Endothelial cell of umbilical vein (primary cell): ENCODE results near the gene ADGRL3. TPM values are rescaled to one million over a fixed set of nuclear protein-coding genes. Genes with fewer than 3 reads are reported as not detected.

Source experiments
- BruUV-seq: library from RNA; stranded (reverse); fragments of 400-500 nt; replicated peaks from 2 replicates; lab custom pipeline; 2021; lab: Mats Ljungman, UMichigan
- CTCF ChIA-PET: fragments of 300-600, 350-600 bp; sonication (Branson Sonifier 250); formaldehyde crosslinking; loops from one replicate; lab custom pipeline; 2021; ENCODE audit warnings: antibody characterized with exemption, inconsistent platforms; lab: Charles Lee
- POLR2A ChIA-PET: fragments of 300-600, 350-600 bp; sonication (Branson Sonifier 250); formaldehyde crosslinking; loops from one replicate; lab custom pipeline; 2021; ENCODE audit warnings: antibody characterized with exemption, inconsistent platforms; lab: Charles Lee
- DNase-seq: peaks from one replicate; pipeline ENCODE4 v3.0.0-alpha.2; 2011; ENCODE audit warnings: low read depth, low spot score
- FAIRE-seq: peaks from 2 replicates; lab custom pipeline; 2011; peaks lifted over from hg19 to GRCh38; lab: Jason Lieb, UNC
- H2AFZ ChIP-seq: 2 replicates; pipeline ENCODE4 v1.6.0; 2012; ENCODE audit warnings: low read depth, low read length, control low read depth, inconsistent platforms
- H3K27ac ChIP-seq: 2 replicates; pipeline ENCODE4 v1.5.1; 2011; ENCODE audit warnings: low read depth, mild to moderate bottlenecking, control low read depth, low read length, moderate library complexity; ENCODE audit not compliant: insufficient read depth
- H3K27me3 ChIP-seq, 2 experiments: 2 replicates each; pipeline versions ENCODE4 v1.6.0 to v1.6.1; 2011; ENCODE audit warnings: low read length in 2 of 2, mixed read lengths in 1 of 2; ENCODE audit not compliant: control insufficient read depth in 2 of 2, insufficient read depth in 2 of 2
- H3K36me3 ChIP-seq, 2 experiments: 2 replicates in 1 of 2; 3 replicates in 1 of 2; pipeline ENCODE4 v1.5.1; 2011; ENCODE audit warnings: low read length in 2 of 2, mild to moderate bottlenecking in 1 of 2, moderate library complexity in 1 of 2; ENCODE audit not compliant: control insufficient read depth in 2 of 2, insufficient read depth in 2 of 2; ENCODE audit errors: extremely low read depth in 1 of 2
- H3K4me1 ChIP-seq: 3 replicates; pipeline ENCODE4 v1.5.1; 2011; ENCODE audit warnings: mild to moderate bottlenecking, low read length; ENCODE audit not compliant: control insufficient read depth, insufficient read depth; ENCODE audit errors: extremely low read depth
- H3K4me2 ChIP-seq: 2 replicates; pipeline ENCODE4 v1.6.1; 2011; ENCODE audit warnings: low read length, control low read depth, mixed read lengths; ENCODE audit not compliant: insufficient read depth
- H3K4me3 ChIP-seq, 3 experiments: fragments of 200-600 bp in 1 of 3; sonication (generic), shearing (Covaris generic) in 1 of 3; replicated peaks in 1 of 3; 2 replicates each; pipeline ENCODE4 v1.5.1; 2011 to 2016; ENCODE audit warnings: control low read depth in 3 of 3, low read length in 3 of 3, mild to moderate bottlenecking in 2 of 3, inconsistent platforms in 1 of 3, low read depth in 1 of 3, moderate library complexity in 1 of 3; ENCODE audit not compliant: insufficient read depth in 1 of 3
- H3K79me2 ChIP-seq: 2 replicates; pipeline ENCODE4 v1.6.0; 2012; ENCODE audit warnings: low read length, inconsistent platforms; ENCODE audit not compliant: control insufficient read depth, insufficient read depth
- H3K9ac ChIP-seq: replicated peaks from 2 replicates; pipeline ENCODE3; 2011; ENCODE audit warnings: low read length, control low read depth; ENCODE audit not compliant: insufficient read depth; ENCODE audit errors: extremely low read depth
- H3K9me1 ChIP-seq: replicated peaks from 3 replicates; pipeline ENCODE4 v1.6.0; 2011; ENCODE audit warnings: mild to moderate bottlenecking, low read length; ENCODE audit not compliant: control insufficient read depth, insufficient read depth; ENCODE audit errors: extremely low read depth
- H3K9me3 ChIP-seq: replicated peaks from 2 replicates; pipeline ENCODE4 v1.5.1; 2012; ENCODE audit warnings: low read length, inconsistent platforms; ENCODE audit not compliant: control insufficient read depth, insufficient read depth
- H4K20me1 ChIP-seq: replicated peaks from 2 replicates; pipeline ENCODE3; 2011; ENCODE audit warnings: mild to moderate bottlenecking, low read length; ENCODE audit not compliant: control insufficient read depth, insufficient read depth; ENCODE audit errors: extremely low read depth
- CTCF ChIP-seq, 2 donors: IDR thresholded peaks; 1 replicate in 1 of 2; 2 replicates in 1 of 2; pipeline ENCODE4 v1.5.1; 2011; ENCODE audit warnings: low read length in 2 of 2, mild to moderate bottlenecking in 2 of 2, moderate library complexity in 2 of 2, control low read depth in 1 of 2, inconsistent platforms in 1 of 2, low read depth in 1 of 2; ENCODE audit not compliant: insufficient read depth in 1 of 2; ENCODE audit errors: extremely low read depth in 1 of 2
- EZH2 ChIP-seq: IDR thresholded peaks from 2 replicates; pipeline ENCODE4 v1.6.1; 2012; ENCODE audit warnings: borderline replicate concordance, low read depth, mild to moderate bottlenecking, moderate library complexity, low read length, inconsistent platforms; ENCODE audit not compliant: severe bottlenecking
- FOS ChIP-seq: IDR thresholded peaks from 2 replicates; pipeline ENCODE4 v1.6.1; 2011; ENCODE audit warnings: mild to moderate bottlenecking, low read length, moderate library complexity, borderline replicate concordance; ENCODE audit not compliant: insufficient read depth
- GATA2 ChIP-seq: IDR thresholded peaks from 2 replicates; pipeline ENCODE4 v1.7.0; 2011; ENCODE audit warnings: low read depth, mild to moderate bottlenecking, moderate library complexity, mixed read lengths, low read length; ENCODE audit not compliant: insufficient read length, insufficient read depth
- JUN ChIP-seq: IDR thresholded peaks from 2 replicates; pipeline ENCODE4 v1.6.1; 2011; ENCODE audit warnings: borderline replicate concordance, low read depth; ENCODE audit not compliant: insufficient read length, insufficient read depth
- MAX ChIP-seq: IDR thresholded peaks from 2 replicates; pipeline ENCODE4 v1.6.1; 2011; ENCODE audit not compliant: insufficient read depth, insufficient read length
- MYC ChIP-seq: IDR thresholded peaks from one replicate; pipeline ENCODE4 v1.6.1; 2011; ENCODE audit warnings: mild to moderate bottlenecking, low read depth, low read length
- POLR2A ChIP-seq: IDR thresholded peaks from 2 replicates; pipeline ENCODE4 v1.6.1; 2012; ENCODE audit warnings: low read depth, mild to moderate bottlenecking, control low read depth, low read length
- POLR2AphosphoS5 ChIP-seq: IDR thresholded peaks from 2 replicates; pipeline ENCODE4 v1.6.1; 2012; ENCODE audit warnings: low read depth, mild to moderate bottlenecking, control low read depth, low read length, moderate library complexity; ENCODE audit not compliant: insufficient read depth
- dilution Hi-C: fragments of 300-500 bp; cut with MboI; formaldehyde crosslinking; loops from one replicate; pipeline ENCODE4 v1.15.0; 2019; ENCODE audit warnings: low sequenced_read_pairs; ENCODE audit not compliant: extremely low pct_ligation_motif_present
- intact Hi-C: fragments of 100-400 bp; cut with micrococcal nuclease; formaldehyde crosslinking; loops from one replicate; pipeline ENCODE4 v1.10.0; 2022
- polyA plus RNA-seq, 4 experiments: library from polyadenylated mRNA; depleted of rRNA in 3 of 4; stranded (reverse) in 3 of 4; unstranded in 1 of 4; fragments of >200 nt; gene quantifications; 2 replicates each; pipeline versions ENCODE4 v1.2.1 to v1.2.3, GENCODE V29; 2011 to 2012; ENCODE audit warnings: missing spikeins in 1 of 4
- total RNA-seq: library from RNA; stranded (reverse); gene quantifications from 2 replicates; pipeline ENCODE4 v1.2.3, GENCODE V29; 2021

ADGRL3 gene
- total and polyA plus RNA-seq, 2 donors (not counting 3 experiments of a cell fraction or from before 2014, with no cell fraction given) = not detected

- H3K9ac ChIP-seq = no peak overlapping the region
- CTCF ChIA-PET = no interaction called here
- no peak for DNase-seq
- H3K27ac ChIP-seq = no peak overlapping the region
- H3K27me3 ChIP-seq = no peaks in the 10 kb centered on the region
- H2AFZ ChIP-seq = no peak overlapping the region
- H3K36me3 ChIP-seq = no peaks in the 10 kb centered on the region
- no peaks in the 10 kb centered on the region for H3K9me1 ChIP-seq
- intact Hi-C loops (no loop called here), dilution Hi-C loops (no loop called here)
- H3K4me1 ChIP-seq = no peaks in the 10 kb centered on the region
- BruUV-seq = no TSS peak
- H3K9me3 ChIP-seq = no peaks in the 10 kb centered on the region
- no peak overlapping the region for H3K4me3 ChIP-seq
- POLR2A ChIA-PET = no interaction called here
- no peak overlapping the region for H3K4me2 ChIP-seq
- FAIRE-seq = no peak
- no peaks in the 10 kb centered on the region for H4K20me1 ChIP-seq
- H3K79me2 ChIP-seq = no peaks in the 10 kb centered on the region
- TF ChIP-seq MYC = no peak
- no peak for TF ChIP-seq MAX
- no peak for TF ChIP-seq JUN
- TF ChIP-seq GATA2 = no peak
- no peak for TF ChIP-seq POLR2A
- TF ChIP-seq POLR2AphosphoS5 = no peak
- TF ChIP-seq FOS = no peak
- TF ChIP-seq EZH2 = no peak
- no peak for TF ChIP-seq CTCF (IDR thresholded peaks at IDR 0.05; ENCODE audit: extremely low read depth in 1 of 2, insufficient read depth in 1 of 2, low read depth in 1 of 2, low read length in 2 of 2)
These were observed 132.6 kb downstream of the ADGRL3 start for GRCh38 chr4:61332693-61333092.
